A673 (cell line): ENCODE data around the gene IL17B. TPM values are rescaled to one million over a fixed set of nuclear protein-coding genes. Genes with fewer than 3 reads are reported as not detected.
A peak's percentile ranks its signal among the peaks of the same experiment; 100 is the strongest.

Source experiments
- BruUV-seq: library from RNA; stranded (reverse); fragments of 400-500 nt; replicated peaks from 2 replicates; lab custom pipeline; 2021; lab: Mats Ljungman, UMichigan
- CTCF ChIA-PET: fragments of 300-600 bp; sonication (Branson Sonifier 250); formaldehyde crosslinking; loops from one replicate; lab custom pipeline; 2022; ENCODE audit warnings: antibody characterized with exemption; lab: Charles Lee
- POLR2A ChIA-PET: fragments of 300-600 bp; sonication (Branson Sonifier 250); formaldehyde crosslinking; loops from one replicate; lab custom pipeline; 2022; ENCODE audit warnings: antibody characterized with exemption; ENCODE audit not compliant: low non-redundant PET; lab: Charles Lee
- DNase-seq: peaks from one replicate; pipeline ENCODE4 v3.0.0-alpha.2; 2015; ENCODE audit warnings: low spot score
- H3K27ac ChIP-seq: fragments of 200-600 bp; sonication (generic); 2 replicates; pipeline ENCODE4 v1.5.1; 2016; ENCODE audit warnings: mixed run types, low read depth, mild to moderate bottlenecking, mixed read lengths, antibody characterized with exemption, low read length; ENCODE audit not compliant: poor library complexity, severe bottlenecking
- H3K27me3 ChIP-seq: fragments of 200-600 bp; sonication (generic); replicated peaks from 2 replicates; pipeline ENCODE4 v1.6.1; 2017; ENCODE audit warnings: mixed run types, low read depth, mild to moderate bottlenecking, mixed read lengths, antibody characterized with exemption, low read length; ENCODE audit not compliant: insufficient read depth, poor library complexity
- H3K36me3 ChIP-seq: fragments of 200-600 bp; sonication (generic); 2 replicates; pipeline ENCODE4 v1.6.1; 2016; ENCODE audit warnings: mixed run types, mild to moderate bottlenecking, mixed read lengths, antibody characterized with exemption, low read length; ENCODE audit not compliant: insufficient read depth, poor library complexity, severe bottlenecking
- H3K4me1 ChIP-seq: fragments of 200-600 bp; sonication (generic); 2 replicates; pipeline ENCODE4 v1.6.1; 2017; ENCODE audit warnings: mixed run types, mild to moderate bottlenecking, mixed read lengths, antibody characterized with exemption, low read length; ENCODE audit not compliant: insufficient read depth, poor library complexity, severe bottlenecking
- H3K4me3 ChIP-seq: fragments of 200-600 bp; sonication (generic); 2 replicates; pipeline ENCODE4 v1.5.1; 2016; ENCODE audit warnings: low read depth, mixed run types, mild to moderate bottlenecking, mixed read lengths, low read length; ENCODE audit not compliant: poor library complexity, severe bottlenecking
- H3K9me3 ChIP-seq: fragments of 200-600 bp; sonication (generic); 2 replicates; pipeline ENCODE4 v1.6.1; 2016; ENCODE audit warnings: mixed run types, low read depth, mild to moderate bottlenecking, mixed read lengths, antibody characterized with exemption, low read length; ENCODE audit not compliant: poor library complexity, severe bottlenecking
- CTCF ChIP-seq: fragments of 300-800, 200-600 bp; sonication (generic); conservative IDR thresholded peaks from 2 replicates; pipeline ENCODE4 v1.5.1; 2017; ENCODE audit warnings: low read depth, mild to moderate bottlenecking, antibody characterized with exemption, low read length, moderate library complexity, mixed read lengths
- EZH2 ChIP-seq: fragments of 200-600 bp; sonication (generic); IDR thresholded peaks from 2 replicates; pipeline ENCODE4 v1.6.1; 2017; ENCODE audit warnings: borderline replicate concordance, low read depth, mild to moderate bottlenecking, mixed read lengths, antibody characterized with exemption, low read length; ENCODE audit not compliant: poor library complexity, severe bottlenecking
- intact Hi-C: fragments of 100-400 bp; cut with micrococcal nuclease; formaldehyde crosslinking; loops from one replicate; pipeline ENCODE4 v1.10.0; 2022; ENCODE audit not compliant: unreplicated experiment
- total RNA-seq: library from RNA; stranded (reverse); gene quantifications from 2 replicates; pipeline ENCODE4 v1.2.3, GENCODE V29; 2021

The IL17B gene
- total RNA-seq, 1 experiment from 2014 or later, result not detected

GRCh38 chr5:149362541-149362940 is 16.6 kb downstream of the IL17B start:
- no peak for DNase-seq
- no peak overlapping the region for H3K27ac ChIP-seq
- H3K4me3 ChIP-seq, result no peak overlapping the region
- no peaks in the 10 kb centered on the region for H3K36me3 ChIP-seq
- TF ChIP-seq EZH2 (no peak), CTCF (no peak)
- ChIA-PET CTCF (no interaction called here), POLR2A (no interaction called here)
- H3K4me1 ChIP-seq, result peaks cover 5% of the 10 kb centered on the region
- no peaks in the 10 kb centered on the region for H3K27me3 ChIP-seq
- intact Hi-C loops, result no loop called here
- BruUV-seq, result no TSS peak
- H3K9me3 ChIP-seq, result no peaks in the 10 kb centered on the region

- ChIA-PET POLR2A (no interaction called here), CTCF (no interaction called here)
- Histone ChIP-seq H3K27me3 (no peaks in the 10 kb centered on the region), H3K4me1 (peaks cover 10% of the 10 kb centered on the region), H3K4me3 (no peak overlapping the region), H3K36me3 (no peaks in the 10 kb centered on the region), H3K9me3 (no peaks in the 10 kb centered on the region), H3K27ac (no peak overlapping the region)
- no peak for DNase-seq
- TF ChIP-seq EZH2, result no peak
- BruUV-seq, result no TSS peak
- intact Hi-C loops, result no loop called here
Observed at GRCh38 chr5:149360272-149360671, 18.8 kb downstream of the IL17B start.

DNA sequence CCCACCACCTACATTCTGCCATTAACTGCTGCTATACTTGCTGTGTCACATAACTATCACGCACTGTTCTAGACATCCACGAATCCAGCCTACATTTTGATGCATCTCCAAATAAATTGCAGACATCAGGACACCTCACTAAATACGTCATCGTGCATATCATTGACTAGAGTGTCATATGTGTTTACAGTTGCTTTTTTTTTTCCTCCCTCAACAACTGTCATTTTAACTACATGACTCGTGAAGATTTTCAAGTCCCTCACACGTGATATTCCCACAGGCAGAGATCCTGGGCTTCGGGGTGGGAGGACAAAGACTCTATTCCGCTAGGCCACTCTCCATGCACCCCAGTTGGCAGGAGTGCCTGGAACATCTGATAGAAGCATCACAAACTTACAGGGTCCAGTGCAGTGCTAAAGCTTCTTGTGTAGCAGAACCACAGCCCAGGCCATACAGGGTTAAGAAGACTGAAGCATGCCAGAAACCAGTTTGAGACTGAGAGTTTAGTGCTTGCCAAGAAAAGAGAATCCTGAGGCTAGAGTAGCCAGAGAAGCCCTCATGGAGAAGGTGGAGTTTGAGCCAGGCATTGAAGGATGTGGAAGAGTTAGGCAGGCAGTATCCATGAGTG is 20.1 kb downstream of the IL17B start:
- H3K27me3 ChIP-seq, result no peaks in the 10 kb centered on the region
- POLR2A ChIA-PET, result no interaction called here
- peak overlapping the region; percentile 62 for H3K4me3 ChIP-seq
- peaks cover 10% of the 10 kb centered on the region for H3K4me1 ChIP-seq
- H3K36me3 ChIP-seq, result peaks cover 8% of the 10 kb centered on the region
- no TSS peak for BruUV-seq
- H3K9me3 ChIP-seq, result no peaks in the 10 kb centered on the region
- no peak overlapping the region for H3K27ac ChIP-seq
- TF ChIP-seq CTCF (no peak), EZH2 (no peak)
- intact Hi-C loops, result no loop called here
- no peak for DNase-seq
- CTCF ChIA-PET, result interaction anchor here (0.9 to 2.2 kb wide), 2 partner anchors 8 to 42 kb away, joined by 5 to 11 read pairs; no protein-coding TSS in a partner anchor
